Measurements from ENCODE around the gene TRAK1.

Gene TRAK1

DNA sequence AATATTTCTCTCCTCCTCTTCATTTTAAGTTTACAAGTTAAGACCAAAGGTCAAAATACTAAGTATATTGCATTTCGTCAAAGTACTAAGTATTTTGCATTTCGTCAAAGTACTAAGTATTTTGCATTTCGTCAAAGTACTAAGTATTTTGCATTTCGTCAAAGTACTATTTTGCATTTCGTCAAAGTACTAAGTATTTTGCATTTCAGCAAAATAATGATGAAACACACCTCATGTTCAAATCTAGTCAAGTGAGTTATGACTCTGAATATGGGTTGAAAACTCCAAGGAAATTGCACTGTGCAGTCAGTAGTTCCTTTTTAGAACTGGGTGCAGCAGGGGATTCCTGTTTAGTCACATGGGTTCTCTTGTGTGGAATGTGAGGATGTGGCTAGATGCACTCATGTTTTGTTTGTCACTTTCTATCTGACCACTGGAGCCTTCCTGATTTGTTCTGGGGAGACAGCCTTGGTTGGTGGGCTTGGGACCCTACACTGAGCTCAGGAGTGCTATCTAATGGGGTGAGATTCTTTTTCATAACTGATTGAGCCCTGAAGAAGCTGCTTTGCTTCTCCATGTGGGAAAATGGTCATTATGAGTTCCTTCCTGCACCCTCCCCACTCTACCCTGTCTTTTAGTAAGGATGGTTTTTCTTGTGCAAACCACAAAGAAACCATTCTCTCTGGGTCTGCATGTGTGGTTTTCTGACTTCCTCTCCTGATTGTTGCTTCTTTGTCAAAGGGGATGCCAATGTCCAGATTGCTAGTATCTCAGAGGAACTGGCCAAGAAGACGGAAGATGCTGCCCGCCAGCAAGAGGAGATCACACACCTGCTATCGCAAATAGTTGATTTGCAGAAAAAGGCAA lies 101.4 kb downstream of the TRAK1 start:
- in situ Hi-C loops (cut with MboI; ENCODE audit: low sequenced_read_pairs) = no loop called here

DNA sequence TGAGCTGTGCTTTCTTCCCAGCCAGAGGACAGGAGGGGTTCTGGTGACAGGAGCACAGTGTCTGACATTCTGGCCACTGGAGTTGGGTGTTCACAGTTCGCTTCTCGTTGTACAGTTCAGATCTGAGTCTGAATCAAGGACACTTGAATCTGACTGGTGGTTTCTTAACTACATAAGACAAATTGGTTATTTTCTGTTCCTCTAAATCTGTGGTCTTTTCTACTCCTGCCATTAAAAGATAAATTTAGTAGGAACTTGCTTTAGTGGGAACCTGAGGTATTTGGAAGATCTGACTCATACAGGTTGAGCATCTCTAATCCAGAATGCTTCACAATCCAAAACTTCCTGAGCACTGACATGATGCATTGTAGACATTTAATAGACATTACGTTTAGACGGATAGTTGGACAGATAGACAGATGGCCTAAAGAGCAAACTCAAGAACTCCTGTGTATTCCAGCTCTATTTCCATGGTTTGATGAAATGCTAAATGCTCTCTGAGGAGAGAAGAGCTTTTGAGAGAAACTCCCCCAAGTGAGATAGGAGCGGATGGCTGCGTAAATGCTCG lies 103.9 kb downstream of the TRAK1 start:
- in situ Hi-C loops (cut with MboI; ENCODE audit: low sequenced_read_pairs) = no loop called here

DNA sequence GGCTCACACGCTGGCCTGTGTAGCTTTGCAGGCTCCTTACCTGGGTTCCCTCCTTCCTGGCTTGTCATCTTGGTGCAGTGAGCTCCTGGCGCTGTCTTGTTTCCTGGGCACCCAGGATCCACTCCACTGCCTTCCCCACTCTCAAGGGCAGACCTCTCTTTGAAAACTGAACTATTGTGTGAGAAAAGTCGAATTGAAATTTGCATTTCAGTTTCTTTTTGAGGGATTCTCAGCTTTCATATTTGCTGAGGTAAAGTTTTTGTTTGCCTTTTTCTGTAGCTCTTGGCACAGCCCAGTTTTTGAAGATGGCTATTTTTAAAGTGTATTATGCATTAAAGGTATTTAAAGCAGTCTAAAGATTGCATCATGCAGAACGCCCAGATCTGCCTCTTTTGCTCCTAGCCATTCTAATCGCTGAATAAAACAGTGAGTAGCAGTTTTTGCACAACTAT lies 104.7 kb downstream of the TRAK1 start:
- in situ Hi-C loops (cut with MboI; ENCODE audit: low sequenced_read_pairs) = no loop called here

DNA sequence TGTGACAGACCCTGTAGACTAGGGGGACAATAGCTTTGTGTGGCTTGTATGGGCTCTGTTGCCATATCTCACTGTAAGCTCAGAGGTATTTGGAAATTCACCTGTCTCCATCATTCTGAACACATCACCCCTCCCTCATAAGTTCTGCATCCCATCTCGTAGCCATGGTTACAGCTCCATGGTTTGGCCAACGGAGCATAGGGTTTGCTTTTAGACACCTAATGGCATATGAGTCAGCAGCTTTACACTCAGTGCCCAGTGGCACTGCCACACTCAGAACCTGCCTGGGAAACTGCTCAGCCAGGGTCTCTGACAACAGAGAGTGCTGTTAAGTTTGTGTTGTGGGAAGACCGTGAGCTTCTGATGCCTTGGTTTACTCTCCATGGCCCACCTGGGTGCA lies 107.6 kb downstream of the TRAK1 start:
- in situ Hi-C loops (cut with MboI; ENCODE audit: low sequenced_read_pairs) = no loop called here

DNA sequence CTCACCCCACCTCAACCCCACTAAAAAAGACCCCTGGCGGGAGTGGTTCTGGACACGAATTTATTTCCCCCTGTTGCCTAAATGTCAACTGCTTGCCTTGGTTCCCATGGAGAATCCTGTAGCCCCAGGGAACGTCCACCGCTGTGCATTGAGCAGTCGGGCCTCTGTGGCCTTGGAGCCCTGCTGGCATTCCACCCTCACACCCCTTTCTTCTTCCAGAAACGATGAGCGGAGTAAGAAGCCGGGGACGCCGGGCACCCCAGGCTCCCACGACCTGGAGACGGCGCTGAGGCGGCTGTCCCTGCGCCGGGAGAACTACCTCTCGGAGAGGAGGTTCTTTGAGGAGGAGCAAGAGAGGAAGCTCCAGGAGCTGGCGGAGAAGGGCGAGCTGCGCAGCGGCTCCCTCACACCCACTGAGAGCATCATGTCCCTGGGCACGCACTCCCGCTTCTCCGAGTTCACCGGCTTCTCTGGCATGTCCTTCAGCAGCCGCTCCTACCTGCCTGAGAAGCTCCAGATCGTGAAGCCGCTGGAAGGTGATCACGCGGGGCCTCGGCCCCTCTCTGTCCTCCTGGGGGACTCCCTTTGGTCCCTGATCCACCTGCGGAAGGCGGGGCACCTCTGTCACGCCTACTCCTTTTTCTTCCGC lies 111.2 kb downstream of the TRAK1 start:
- in situ Hi-C loops (cut with MboI; ENCODE audit: low sequenced_read_pairs) = no loop called here

DNA sequence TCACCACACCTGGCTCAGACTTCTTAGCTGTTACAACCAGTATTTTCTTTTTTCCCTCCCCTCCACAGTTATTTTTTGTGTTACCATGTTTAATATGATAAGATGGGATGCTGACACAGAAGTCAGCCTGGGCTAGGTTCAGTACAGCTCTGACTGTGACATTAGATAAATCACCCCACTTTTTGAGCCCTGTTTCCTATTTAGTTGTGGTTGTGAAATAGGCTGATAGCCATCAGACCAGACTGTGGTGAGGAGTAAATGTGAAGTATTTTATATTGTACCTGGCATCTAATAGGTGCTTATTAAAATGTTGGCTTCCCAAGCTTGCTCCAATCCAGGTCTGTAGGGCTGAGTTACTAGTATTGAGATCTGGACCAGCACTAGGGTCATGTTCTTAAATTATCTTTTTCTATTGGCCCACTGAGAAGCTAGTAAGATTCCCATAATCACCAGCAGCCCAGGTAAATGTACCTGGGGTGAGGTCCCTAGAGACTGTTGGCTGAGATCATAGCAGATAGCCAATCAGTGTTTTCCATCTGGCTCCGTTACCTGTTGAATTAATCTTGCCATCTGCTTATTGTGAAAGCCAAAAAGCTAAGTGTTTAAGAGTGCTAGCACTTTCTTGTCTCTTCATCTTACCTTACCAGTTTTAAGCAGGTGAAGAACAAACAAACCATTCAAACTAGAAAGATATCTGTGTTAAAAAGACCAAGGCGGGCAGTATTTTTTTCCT lies 113.9 kb downstream of the TRAK1 start:
- in situ Hi-C loops (cut with MboI; ENCODE audit: low sequenced_read_pairs) = no loop called here

DNA sequence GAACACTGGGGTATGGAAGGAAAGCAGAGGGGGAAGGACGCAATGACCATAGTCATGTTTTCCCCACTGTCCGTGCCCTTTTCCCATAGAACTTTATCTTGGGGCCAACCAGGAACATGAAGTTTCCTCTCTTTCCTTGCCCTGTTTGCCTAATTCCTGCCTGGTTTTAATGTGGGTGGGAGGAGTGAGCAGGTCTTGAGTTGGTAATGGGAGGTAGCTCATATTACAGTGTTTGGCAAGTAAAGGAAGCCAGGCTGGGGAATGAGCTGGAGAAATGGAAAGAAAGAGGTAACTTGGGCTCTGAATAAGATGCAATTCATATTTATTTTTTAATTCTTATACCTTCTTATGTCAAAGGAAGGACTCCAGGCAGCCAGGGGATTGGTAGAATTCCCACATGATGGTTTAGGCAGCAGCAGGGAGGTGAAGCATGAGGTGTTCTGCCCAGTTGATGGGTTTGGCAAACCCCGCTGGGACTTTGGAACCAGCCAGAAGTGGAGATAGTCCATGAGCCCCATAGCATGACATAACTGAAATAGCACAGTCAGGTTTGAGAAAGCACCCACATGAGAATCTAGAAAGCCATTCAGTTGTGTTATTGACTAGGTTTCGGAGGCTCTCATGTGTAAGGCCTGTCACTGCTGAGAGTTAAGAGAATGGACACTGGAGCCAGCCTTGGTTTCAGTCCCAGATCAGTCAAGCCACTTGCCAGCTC lies 114.8 kb downstream of the TRAK1 start:
- in situ Hi-C loops (cut with MboI; ENCODE audit: low sequenced_read_pairs) = no loop called here

DNA sequence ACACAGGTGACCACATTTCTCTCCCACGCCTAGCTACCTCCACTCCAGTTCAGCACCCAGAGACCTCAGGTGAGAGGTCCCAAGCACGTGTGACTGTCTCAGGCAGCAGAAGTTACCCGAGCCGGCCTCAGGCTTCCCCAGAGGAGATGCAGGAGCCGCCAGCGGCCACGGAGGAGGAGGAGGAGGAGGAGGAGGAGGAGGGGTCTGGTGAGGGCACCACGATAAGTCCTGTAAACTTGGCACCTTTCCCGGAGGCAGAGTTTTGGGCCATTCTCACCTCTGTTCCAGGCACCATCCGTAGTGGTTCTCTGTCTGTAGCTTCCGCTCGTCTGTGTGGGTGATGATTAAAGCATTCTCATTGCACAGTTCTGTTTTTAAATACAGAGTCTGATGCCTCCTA lies 118.8 kb downstream of the TRAK1 start:
- in situ Hi-C loops (cut with MboI; ENCODE audit: low sequenced_read_pairs) = no loop called here

DNA sequence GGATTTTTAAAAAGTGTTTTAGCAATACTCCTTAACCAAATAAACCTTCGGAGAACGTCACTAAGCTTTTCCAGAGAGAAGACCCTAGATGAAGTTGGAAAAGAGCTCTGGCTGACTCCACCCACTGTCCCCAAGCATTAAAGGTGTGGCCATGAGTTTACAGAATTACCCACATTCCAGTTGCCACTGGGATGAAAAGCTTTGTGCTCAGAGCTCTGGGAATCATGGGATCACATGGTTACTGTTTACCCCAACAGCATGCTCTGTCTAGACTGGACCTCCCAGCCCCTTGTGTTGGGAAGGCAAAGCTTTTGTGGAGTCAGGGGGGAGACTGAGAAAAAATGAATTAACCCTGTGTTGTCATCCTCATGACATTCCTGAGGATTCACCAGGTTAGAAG lies 119.6 kb downstream of the TRAK1 start:
- in situ Hi-C loops (cut with MboI; ENCODE audit: low sequenced_read_pairs) = no loop called here

DNA sequence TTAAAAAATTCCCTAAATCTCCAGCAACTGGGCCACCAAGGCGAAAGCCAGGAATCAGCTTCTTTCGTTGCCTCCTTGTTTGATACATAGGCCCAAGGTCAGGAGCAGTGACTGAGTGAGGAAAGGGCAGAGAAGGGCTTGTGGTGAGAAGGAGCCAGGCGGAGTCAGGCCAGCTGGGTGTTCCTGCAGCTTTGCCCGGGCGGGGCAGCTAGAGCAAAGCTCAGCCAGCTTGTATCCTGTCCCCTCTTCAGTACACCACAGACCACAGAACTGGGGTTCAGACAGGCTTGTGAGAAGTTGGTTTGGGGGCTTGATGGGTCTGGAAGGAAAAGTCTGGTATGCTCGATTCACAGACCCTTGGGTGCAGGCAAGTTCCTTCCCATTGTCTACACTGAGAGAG lies 122.3 kb downstream of the TRAK1 start:
- in situ Hi-C loops (cut with MboI; ENCODE audit: low sequenced_read_pairs) = no loop called here

DNA sequence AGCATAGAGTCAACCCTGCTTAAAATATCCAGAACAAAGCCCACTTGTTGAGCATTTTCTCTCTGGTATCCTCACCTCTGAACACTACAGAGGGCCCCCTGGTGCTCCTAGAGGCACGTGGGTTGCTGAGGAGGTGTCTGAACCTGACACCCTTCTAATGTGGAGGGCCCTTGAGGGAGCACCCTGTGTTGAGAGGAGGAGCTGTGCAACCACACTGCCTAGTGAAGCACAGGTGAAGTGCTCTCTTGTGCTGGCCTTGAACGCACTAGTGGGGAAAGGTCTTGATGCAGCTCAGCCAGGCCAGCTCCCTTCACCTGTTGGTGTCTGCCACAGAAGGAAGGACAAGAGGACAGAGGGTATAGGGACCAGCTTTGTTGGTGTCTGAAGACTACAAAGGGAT lies 122.9 kb downstream of the TRAK1 start:
- in situ Hi-C loops (cut with MboI; ENCODE audit: low sequenced_read_pairs) = no loop called here

DNA sequence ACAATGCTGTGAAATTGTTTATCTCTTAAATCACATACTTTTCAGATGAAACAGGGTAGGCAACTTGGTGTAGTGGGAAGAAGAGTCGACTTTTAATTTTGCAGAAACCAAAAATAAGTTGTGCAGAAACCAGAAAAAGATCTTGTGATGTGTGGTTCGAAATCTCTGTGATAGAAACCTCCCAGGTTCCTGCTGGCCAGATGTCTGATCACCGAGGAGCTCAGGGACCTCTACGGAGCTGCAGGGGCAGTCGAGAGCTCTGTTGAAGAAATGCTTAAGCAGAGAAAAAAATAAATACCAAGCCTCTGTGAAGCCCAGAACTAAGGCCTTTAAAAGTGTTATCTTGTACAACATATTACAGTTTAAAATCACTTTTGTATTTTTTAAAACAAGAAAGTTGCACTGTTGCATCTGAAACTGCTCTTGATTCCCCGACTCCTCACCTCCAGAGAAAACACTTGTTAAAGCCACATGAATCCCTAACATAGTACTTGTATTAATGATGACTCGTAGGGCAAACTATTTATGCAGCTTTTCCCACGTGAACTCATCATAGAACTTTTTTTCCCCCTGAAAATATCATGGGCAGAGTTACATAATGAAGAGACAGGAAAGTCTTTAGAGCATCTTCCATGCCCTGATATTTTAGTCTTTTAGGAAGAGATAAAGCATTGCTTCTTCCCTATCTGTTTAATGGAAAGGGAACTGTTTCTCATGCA lies 123.6 kb downstream of the TRAK1 start:
- in situ Hi-C loops (cut with MboI; ENCODE audit: low sequenced_read_pairs) = no loop called here

DNA sequence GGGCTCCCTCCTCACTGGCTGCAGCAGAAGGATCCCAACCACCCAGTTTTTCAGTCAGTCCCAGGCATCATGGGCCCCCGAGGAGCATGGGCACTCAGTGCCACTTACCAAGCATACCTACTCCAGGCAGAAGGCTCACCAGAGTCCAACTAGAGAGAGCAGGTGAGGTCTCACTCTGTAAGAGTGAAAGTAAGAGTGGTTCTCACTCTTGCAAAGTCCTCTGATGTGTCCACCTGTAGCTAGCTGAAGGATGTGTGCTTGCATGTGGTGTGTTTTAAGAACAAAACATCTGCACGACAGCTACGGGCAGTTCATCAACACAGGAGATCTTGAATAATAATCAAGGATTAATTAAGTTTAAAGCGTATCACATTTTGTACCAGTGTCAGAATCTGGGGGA lies 125.1 kb downstream of the TRAK1 start:
- in situ Hi-C loops (cut with MboI; ENCODE audit: low sequenced_read_pairs) = no loop called here

DNA sequence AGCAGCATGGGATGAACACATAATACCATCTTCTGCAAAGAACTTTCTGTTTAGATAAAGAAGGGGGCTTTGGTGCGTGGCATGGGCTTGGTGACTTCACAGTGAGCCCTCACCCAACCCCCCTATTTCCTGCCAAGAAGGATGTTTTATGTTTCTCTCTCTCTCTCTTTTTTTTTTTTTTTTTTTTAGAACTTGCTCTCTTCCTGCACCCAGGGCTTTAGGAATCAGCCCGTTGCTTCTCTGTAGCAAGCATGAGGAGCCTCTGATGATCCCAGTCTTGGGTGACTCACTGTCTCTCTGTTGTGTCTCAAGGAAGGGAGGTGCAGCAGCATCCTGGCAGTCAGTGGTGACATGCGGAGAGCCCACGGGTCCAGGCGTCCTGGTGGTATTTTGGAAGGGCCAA lies 125.8 kb downstream of the TRAK1 start:
- in situ Hi-C loops (cut with MboI; ENCODE audit: low sequenced_read_pairs) = no loop called here

DNA sequence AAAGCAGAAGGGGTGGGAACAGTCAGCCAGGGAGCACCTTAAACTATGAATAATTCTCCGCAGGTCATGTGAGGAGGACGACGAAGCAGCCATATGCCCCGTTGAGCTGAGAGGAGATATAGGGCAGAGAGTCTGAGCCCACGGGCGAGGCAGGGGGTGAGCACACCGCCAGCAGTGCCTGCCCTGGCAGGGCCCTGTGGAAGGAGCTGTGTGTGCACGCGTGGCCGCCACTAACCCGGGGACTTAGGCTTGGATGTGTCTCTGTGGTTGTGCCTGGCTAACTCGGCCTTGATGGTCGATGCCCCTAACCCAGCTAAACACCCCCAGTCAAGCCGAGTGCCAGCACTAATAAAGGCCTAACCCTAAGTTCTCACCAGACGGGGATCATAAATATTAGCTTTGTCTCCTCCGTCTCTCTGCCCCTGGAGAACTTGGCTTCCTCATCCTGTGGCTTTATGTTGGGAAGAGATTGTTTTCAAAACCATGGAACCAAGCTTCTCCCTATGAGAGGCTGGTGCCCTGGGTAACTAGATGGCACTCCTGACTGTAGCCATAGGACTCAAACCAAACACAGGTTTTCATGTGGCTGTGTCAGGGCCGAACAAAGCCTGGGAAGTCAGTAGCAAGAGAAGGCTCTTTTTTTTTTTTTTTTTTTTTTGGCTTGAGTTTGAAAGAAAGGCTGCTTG lies 129.4 kb downstream of the TRAK1 start:
- in situ Hi-C loops (cut with MboI; ENCODE audit: low sequenced_read_pairs) = no loop called here

DNA sequence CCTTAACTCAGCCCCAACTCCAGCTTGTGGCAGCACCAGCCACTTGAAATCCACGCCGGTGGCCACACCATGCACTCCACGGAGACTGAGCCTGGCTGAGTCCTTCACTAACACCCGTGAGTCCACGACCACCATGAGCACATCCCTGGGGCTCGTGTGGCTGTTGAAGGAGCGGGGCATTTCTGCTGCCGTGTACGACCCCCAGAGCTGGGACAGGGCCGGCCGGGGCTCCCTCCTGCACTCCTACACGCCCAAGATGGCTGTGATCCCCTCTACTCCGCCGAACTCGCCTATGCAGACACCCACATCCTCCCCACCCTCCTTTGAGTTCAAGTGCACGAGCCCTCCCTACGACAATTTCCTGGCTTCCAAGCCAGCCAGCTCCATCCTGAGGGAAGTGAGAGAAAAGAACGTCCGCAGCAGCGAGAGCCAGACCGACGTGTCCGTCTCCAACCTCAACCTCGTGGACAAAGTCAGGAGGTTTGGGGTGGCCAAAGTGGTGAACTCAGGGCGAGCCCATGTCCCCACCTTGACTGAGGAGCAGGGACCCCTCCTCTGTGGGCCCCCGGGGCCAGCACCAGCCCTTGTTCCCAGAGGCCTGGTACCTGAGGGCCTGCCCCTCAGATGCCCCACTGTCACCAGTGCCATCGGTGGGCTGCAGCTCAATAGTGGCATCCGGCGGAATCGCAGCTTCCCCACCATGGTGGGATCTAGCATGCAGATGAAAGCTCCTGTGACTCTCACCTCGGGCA lies 132.0 kb downstream of the TRAK1 start:
- in situ Hi-C loops (cut with MboI; ENCODE audit: low sequenced_read_pairs) = no loop called here

DNA sequence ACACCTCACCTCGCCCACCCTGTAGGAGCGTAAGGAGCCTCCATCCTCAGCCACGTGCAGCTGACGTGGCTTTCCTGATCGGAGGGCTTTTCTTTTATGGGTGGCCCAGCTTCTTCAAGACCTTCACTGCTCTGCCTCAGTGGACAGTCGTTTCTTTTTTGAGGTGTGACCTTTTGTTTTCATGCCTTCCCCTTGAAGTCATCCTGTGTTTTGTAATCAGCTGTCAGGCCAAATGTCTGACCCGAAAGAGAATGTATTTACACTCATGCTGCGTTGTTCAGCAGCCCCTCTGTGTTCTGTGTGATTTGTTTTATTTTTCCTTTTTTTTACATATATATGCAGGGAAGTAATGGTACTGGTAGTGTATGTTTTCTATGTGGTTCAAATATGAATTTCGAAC lies 133.0 kb downstream of the TRAK1 start:
- in situ Hi-C loops (cut with MboI; ENCODE audit: low sequenced_read_pairs) = no loop called here

DNA sequence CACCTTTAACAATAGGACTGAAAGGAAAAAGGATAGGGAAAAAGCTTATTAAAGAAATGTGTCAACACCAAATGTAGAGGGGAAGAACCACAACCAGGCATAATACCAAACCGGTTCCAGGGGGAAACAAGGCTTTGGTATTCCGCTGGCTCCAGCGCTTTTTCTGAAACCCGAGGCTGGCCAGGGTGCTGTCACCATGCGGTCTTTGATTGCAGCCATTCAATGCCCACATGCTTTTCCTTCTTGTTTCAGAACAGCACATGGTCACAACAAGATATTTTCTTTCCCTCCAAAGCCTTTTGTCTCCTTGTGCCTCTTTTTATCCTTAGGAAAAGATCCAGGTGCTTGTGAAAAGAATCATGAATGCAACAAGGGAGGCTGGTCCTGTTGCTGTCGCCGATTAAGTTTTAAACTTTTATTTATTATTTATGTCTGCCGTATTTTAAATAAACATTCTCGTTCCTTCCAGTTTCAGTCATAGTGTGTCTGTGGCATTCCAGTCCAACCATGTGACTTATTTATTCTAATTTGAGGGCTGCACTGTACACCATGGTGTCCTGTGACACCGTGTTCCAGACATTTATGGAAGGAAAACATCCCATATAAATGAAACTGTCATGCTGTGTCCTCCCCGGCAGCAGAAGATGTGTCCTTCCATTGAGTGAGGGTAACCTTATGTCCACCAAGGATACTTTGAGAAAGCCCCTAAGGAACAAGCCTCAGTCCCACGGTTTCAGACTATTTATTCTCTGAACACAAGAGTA lies 133.7 kb downstream of the TRAK1 start:
- in situ Hi-C loops (cut with MboI; ENCODE audit: low sequenced_read_pairs) = no loop called here
